Thoracic aorta (tissue), 2 donors: ENCODE data around the gene RALGPS2. TPM values are rescaled to one million over a fixed set of nuclear protein-coding genes. Genes with fewer than 3 reads are reported as not detected.

Experiments
- ATAC-seq: fragments of 150-250 bp; one replicate; pipeline ENCODE4 v1.8.0; 2017; ENCODE audit warnings: low read depth; ENCODE audit not compliant: insufficient number of reproducible peaks, low FRiP score
- DNase-seq: peaks from one replicate; pipeline ENCODE4 v3.0.0-alpha.2; 2020; ENCODE audit warnings: low spot score
- H3K27ac ChIP-seq, 2 donors: fragments of 200-600 bp; sonication (generic); 1 replicate in 1 of 2; 2 replicates in 1 of 2; pipeline ENCODE4 v1.5.1; 2016; ENCODE audit warnings: mild to moderate bottlenecking in 2 of 2, moderate library complexity in 2 of 2
- H3K27me3 ChIP-seq: fragments of 200-600 bp; sonication (generic); replicated peaks from 2 replicates; pipeline ENCODE4 v1.6.0; 2016; ENCODE audit warnings: mild to moderate bottlenecking; ENCODE audit not compliant: insufficient read depth
- H3K36me3 ChIP-seq: fragments of 200-600 bp; sonication (generic); one replicate; pipeline ENCODE4 v1.5.1; 2016
- H3K4me1 ChIP-seq, 2 donors: fragments of 200-600 bp; sonication (generic); 1 replicate in 1 of 2; 2 replicates in 1 of 2; pipeline versions ENCODE4 v1.5.1 to v1.6.0; 2016; ENCODE audit warnings: low read depth in 2 of 2, mild to moderate bottlenecking in 1 of 2; ENCODE audit not compliant: control insufficient read depth in 1 of 2
- H3K4me3 ChIP-seq: fragments of 200-600 bp; sonication (generic); 2 replicates; pipeline ENCODE4 v1.5.1; 2016; ENCODE audit warnings: mild to moderate bottlenecking
- H3K9me3 ChIP-seq: fragments of 200-600 bp; sonication (generic); 2 replicates; pipeline ENCODE4 v1.5.1; 2016
- CTCF ChIP-seq: fragments of 200-600 bp; sonication (generic); IDR thresholded peaks from one replicate; pipeline ENCODE4 v1.5.1; 2019; ENCODE audit warnings: antibody characterized with exemption
- total RNA-seq, 2 donors: library from RNA; depleted of rRNA; stranded (reverse); fragments of >200 nt; gene quantifications; one replicate each; pipeline versions ENCODE4 v1.1.0 to v1.2.3, GENCODE V29; 2016

The RALGPS2 gene
- total RNA-seq, 2 donors from 2014 or later, result 4.9 to 9.5 TPM

DNA sequence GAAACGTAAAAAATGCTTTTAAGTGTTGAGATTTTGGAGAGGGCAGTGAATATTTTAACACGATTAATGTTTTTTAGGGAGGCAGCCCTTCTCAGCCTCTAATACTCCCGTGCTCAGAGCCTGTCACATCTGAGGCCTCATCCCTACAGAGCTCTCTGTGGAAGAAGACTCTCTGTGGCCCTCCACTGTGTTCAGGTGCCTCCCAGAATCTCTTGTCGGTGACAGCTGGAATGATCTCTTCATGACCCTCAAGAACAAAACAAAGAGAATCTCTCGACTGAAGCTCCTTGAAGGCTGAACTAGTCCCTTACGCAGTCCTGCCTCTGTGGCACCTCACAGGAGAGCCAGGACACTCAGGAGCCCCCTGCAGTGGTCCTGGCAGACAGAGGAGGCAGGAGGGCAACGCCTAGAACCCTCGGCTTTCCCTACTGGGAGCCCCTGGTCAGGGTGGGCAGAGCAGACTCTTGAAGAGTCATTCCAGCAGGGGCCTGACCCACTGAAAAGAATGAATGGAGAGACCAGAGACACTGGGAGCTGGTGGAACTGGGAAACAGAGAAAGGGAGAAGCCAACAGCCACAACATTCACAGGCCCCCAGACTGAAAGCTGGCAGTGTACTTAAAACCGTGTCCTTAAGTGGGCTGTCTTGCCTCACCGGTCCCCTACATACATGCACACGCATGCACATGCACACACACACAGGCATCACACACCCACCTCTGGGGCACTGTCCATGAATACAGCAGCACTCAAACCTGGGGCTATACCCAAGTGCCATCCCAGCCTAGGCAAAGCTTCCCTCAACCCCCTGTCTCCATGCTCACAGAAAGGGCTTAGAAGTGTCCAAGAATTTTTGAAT, 213.3 kb downstream of the RALGPS2 start:
- DNase-seq, result no peak
- no peak for ATAC-seq
- H3K27me3 ChIP-seq, result no peaks in the 10 kb centered on the region
- H3K36me3 ChIP-seq, result no peaks in the 10 kb centered on the region
- H3K27ac ChIP-seq, result peak overlapping the region; percentile 92 to 95
- H3K4me3 ChIP-seq, result peak overlapping the region; percentile 59
- no peak for TF ChIP-seq CTCF
- no peaks in the 10 kb centered on the region for H3K9me3 ChIP-seq
- H3K4me1 ChIP-seq, result peaks cover 42 to 74% of the 10 kb centered on the region in 2 donors

DNA sequence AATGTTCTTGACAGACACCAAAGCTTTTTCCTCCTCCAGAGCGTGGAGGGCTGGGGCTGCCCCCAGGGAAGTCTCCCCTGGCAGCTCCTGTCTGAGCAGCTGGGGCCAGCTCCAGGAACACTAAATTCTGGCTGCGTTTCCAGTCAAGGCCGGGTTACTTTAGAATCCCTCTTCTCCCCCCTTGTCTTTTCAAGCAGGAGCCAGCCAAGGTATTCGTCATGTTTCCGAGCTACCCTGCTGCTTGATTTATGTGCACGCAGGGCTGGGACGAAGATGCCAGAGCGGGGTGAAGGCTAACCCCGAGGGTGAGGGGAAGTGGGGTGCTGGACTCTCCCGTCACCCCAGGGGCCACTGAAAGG, 213.9 kb downstream of the RALGPS2 start:
- Histone ChIP-seq H3K4me1 (peaks cover 36 to 69% of the 10 kb centered on the region in 2 donors), H3K27me3 (no peaks in the 10 kb centered on the region), H3K36me3 (no peaks in the 10 kb centered on the region), H3K9me3 (no peaks in the 10 kb centered on the region), H3K4me3 (peak overlapping the region; percentile 59), H3K27ac (peak overlapping the region; percentile 92 to 95)
- DNase-seq (peak; percentile 76), ATAC-seq (peak; percentile 84)
- no peak for TF ChIP-seq CTCF

DNA sequence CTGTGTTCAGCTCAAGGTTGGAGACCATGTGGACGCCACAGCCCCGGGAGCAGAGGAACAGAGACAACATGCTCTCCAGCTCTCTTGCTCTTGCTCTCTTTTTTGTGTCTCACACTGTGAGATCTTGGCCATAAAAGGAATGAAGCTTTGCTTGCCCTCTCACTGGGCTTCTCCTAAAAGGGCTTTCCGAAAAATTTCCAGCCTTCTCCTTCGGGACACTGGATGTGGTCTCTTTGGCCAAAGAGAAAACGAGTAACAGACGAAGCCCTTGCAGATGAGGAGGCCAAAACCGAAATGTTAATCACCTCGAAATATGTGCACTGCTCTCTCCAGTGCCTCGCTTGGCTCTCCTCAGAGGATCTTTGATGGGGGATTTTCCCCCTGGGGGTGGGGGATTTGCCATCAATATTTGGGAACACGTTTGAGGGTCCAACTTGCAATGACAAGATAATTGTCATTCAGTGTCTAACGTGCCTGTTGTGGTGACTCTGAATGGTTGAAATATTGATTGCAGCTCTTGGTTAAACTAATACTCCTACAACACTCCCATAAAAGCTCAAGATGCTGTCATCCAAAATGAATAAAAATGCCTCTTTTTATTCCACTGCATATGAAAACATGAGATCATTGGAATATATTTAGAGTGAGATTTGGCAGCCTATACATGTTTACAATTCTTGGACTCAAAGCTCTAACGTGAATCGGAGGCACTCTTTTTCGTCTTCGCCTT, 214.5 kb downstream of the RALGPS2 start:
- H3K27ac ChIP-seq, result peak overlapping the region; percentile 92 to 95
- peak overlapping the region; percentile 59 for H3K4me3 ChIP-seq
- H3K27me3 ChIP-seq, result no peaks in the 10 kb centered on the region
- no peaks in the 10 kb centered on the region for H3K36me3 ChIP-seq
- peaks cover 34 to 63% of the 10 kb centered on the region in 2 donors for H3K4me1 ChIP-seq
- no peaks in the 10 kb centered on the region for H3K9me3 ChIP-seq
- DNase-seq, result no peak
- no peak for TF ChIP-seq CTCF
- ATAC-seq, result peak; percentile 46

GRCh38 chr1:178940068-178940765, 215.2 kb downstream of the RALGPS2 start:
- no peak for DNase-seq

More at GRCh38 chr1:178940068-178940765, 215.2 kb downstream of the RALGPS2 start:
- H3K27me3 ChIP-seq, result no peaks in the 10 kb centered on the region
- no peaks in the 10 kb centered on the region for H3K9me3 ChIP-seq
- ATAC-seq, result no peak
- peak overlapping the region; percentile 92 to 95 for H3K27ac ChIP-seq
- no peak for TF ChIP-seq CTCF
- no peaks in the 10 kb centered on the region for H3K36me3 ChIP-seq
- H3K4me1 ChIP-seq, result peaks cover 34 to 59% of the 10 kb centered on the region in 2 donors
- H3K4me3 ChIP-seq, result peak overlapping the region; percentile 59
